Stimulated activated memory B cell treated with anti-CD40 and anti-IgM and Interleukin-4, amounts not matched to agents 10 μg/mL and 1 μg/mL and 100 μg/mL, for 72 hours (primary cell): Measurements from ENCODE around the gene CHFR.
"Not testable (repeated sequence)": the region's sequence is repeated elsewhere in the genome, so short reads cannot be mapped to it uniquely, and the experiment has no call there.

Source experiments
- ATAC-seq: fragments of 150-1000 bp; cut with Tn5 transposase; 2 replicates; pipeline ENCODE4 v1.10.0; 2021
- H3K27ac Mint-ChIP-seq: one replicate; pipeline ENCODE4 v1.8.0; 2022; ENCODE audit warnings: mild to moderate bottlenecking, mixed read lengths
- H3K27me3 Mint-ChIP-seq: one replicate; pipeline ENCODE4 v1.8.0; 2022; ENCODE audit warnings: mixed read lengths
- H3K36me3 Mint-ChIP-seq: one replicate; pipeline ENCODE4 v1.8.0; 2022; ENCODE audit warnings: mixed read lengths
- H3K4me1 Mint-ChIP-seq: one replicate; pipeline ENCODE4 v1.8.0; 2022; ENCODE audit warnings: mixed read lengths
- H3K4me3 Mint-ChIP-seq: one replicate; pipeline ENCODE4 v1.8.0; 2022; ENCODE audit warnings: mild to moderate bottlenecking, moderate library complexity, mixed read lengths
- H3K9me3 Mint-ChIP-seq: one replicate; pipeline ENCODE4 v1.8.0; 2022; ENCODE audit warnings: mixed read lengths

Gene CHFR

DNA sequence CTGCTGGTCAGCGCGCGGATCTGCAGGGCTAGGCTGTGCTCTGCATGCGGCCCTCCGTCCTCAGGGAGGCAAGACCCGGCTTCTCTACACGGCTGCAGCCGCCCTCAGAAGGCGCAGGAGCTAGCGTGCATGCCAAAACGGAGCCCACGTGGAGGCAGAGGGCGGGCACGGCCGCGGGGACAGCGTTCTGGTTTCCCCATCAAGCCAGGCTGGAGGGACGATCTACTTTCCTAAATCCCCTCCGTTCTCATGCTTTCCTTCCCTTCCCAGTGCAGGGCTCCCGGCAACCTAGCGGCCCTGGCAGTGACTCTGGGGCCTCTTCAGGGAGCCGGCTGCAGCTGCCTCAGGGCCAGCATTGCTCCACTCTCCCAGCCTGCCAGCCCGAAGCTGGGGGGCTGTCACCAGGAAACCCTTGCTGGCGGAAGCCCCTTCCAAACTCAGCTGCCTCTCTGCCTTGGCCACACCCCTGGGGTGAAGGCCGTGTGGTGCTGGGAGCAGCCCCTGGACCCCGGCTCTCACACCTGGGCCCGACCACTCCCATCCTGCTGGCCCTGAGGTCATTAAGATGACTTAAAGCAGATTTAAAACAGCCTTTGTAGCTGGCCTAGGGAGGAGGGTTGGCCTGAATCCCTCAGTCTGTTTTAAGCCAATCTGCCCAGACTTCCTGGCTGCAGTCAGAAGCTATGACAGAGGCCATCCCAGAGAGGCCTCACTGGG is 49.6 kb downstream of the CHFR start:
- H3K27ac Mint-ChIP-seq: no peak overlapping the region

DNA sequence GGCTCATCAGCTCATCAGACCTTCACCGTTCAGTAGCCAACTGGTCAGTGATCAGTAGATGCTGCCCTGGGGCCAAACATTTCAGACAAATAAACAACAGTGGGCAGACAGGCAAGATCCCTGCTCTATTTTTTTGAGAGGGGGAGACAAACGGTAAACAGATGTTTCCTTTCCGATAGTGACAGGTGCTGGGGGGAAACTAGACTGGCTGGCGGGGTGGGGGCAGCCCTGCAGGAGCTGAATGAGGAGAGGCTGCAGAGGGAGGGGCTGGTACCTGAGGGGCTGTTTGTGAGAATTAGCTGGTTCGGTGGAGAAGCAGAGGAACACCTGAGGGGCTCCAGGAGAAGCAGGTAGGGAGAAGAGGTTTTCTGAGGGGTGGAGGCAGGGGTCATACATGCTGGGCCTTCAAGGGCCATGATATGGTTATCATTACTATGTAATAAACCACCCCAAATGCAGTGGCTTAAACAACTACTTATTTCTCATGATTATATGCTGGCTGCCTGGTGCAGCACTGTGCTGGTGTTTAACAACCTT is 50.5 kb downstream of the CHFR start:
- no peaks in the 10 kb centered on the region for H3K4me1 Mint-ChIP-seq
- H3K27ac Mint-ChIP-seq: no peak overlapping the region
- no peaks in the 10 kb centered on the region for H3K27me3 Mint-ChIP-seq
- ATAC-seq: no peak
- peaks cover 72% of the 10 kb centered on the region for H3K36me3 Mint-ChIP-seq
- H3K4me3 Mint-ChIP-seq: no peak overlapping the region
- H3K9me3 Mint-ChIP-seq: peaks cover 3% of the 10 kb centered on the region

More for the DNA sequence above, 49.6 kb downstream of the CHFR start:
- Mint-ChIP-seq H3K9me3 (peaks cover 3% of the 10 kb centered on the region), H3K27me3 (no peaks in the 10 kb centered on the region), H3K4me3 (no peak overlapping the region), H3K36me3 (peaks cover 72% of the 10 kb centered on the region), H3K4me1 (no peaks in the 10 kb centered on the region)
- no peak for ATAC-seq

DNA sequence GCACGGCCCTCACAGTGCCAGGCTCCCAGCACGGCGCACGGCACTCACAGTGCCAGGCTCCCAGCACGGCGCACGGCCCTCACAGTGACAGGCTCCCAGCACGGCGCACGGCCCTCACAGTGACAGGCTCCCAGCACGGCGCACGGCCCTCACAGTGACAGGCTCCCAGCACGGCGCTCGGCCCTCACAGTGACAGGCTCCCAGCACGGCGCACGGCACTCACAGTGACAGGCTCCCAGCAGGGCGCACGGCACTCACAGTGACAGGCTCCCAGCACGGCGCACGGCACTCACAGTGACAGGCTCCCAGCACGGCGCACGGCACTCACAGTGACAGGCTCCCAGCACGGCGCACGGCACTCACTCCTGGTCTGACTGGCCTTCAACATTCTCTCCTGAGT is 51.2 kb downstream of the CHFR start:
- peaks cover 68% of the 10 kb centered on the region for H3K36me3 Mint-ChIP-seq
- ATAC-seq, H3K27me3 Mint-ChIP-seq, H3K9me3 Mint-ChIP-seq, H3K4me1 Mint-ChIP-seq, H3K27ac Mint-ChIP-seq, H3K4me3 Mint-ChIP-seq: not testable (repeated sequence)

DNA sequence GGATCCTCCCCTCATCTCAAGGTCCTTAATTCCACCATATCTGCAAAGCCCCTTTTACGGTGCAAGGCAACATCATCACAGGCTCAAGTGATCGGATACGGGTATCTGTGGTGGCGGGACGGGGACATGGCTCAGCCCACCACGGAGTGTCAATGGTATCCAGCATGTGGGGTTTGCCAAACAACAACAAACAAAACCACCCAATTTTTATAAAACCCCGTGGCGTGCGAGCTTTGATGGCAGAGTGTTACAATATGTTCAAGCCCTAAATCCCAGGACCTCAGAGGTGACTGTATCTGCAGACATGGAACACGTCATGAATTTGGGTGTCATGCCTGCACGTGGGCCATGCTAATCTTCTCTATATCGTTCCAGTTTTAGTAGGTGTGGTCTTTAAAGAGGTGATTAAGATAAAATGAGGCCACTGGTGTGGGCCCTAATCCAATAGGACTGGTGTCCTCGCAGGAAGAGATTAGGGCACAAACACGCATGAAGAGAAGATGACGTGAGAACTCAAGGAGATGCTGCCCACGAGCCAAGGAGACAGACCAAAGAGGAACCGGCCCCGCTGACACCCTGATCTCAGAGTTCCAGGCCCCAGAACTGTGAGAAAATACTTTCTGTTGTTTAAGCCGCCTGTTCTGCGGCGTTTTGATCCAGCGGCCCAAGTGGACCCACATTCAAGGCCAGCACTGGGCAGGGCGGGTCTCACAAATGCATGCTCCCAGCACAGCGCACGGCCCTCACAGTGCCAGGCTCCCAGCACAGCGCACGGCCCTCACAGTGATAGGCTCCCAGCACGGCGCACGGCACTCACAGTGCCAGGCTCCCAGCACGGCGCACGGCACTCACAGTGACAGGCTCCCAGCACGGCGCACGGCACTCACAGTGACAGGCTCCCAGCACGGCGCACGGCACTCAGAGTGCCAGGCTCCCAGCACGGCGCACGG is 52.1 kb downstream of the CHFR start:
- H3K4me3 Mint-ChIP-seq: no peak overlapping the region

DNA sequence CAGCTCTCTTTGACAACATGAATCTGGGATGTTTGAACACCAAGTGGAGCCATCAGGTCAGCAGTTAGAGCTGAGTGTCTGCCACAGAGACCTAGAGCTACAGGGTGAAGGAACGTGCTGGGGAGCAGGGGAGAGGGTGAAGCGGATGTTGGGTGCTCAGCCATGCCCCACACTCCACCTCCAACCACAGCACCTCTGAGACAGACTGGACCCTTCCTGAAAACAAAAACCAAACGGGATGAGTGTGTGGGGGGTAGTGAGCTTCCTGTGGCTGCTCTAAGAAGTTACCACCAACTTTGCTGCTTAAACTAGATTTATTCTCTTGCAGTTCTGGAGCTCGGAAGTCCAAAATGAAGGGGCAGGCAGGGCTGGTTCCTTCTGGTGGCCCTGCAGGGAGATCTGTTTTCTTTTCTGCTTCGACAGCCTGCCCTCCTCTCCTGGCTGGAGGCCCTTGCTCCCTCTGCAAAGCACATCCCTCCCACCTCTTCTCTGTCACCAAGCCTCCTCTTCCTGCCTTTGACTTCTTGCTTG is 53.2 kb downstream of the CHFR start:
- ATAC-seq: no peak
- H3K27me3 Mint-ChIP-seq: no peaks in the 10 kb centered on the region
- H3K9me3 Mint-ChIP-seq: no peaks in the 10 kb centered on the region
- H3K4me1 Mint-ChIP-seq: peaks cover 4% of the 10 kb centered on the region
- H3K36me3 Mint-ChIP-seq: peaks cover 51% of the 10 kb centered on the region
- peak overlapping the region; percentile 3 for H3K27ac Mint-ChIP-seq
- no peak overlapping the region for H3K4me3 Mint-ChIP-seq

More for the DNA sequence above, 52.1 kb downstream of the CHFR start:
- Mint-ChIP-seq H3K4me1 (no peaks in the 10 kb centered on the region), H3K27me3 (no peaks in the 10 kb centered on the region), H3K27ac (peak overlapping the region; percentile 3), H3K36me3 (peaks cover 62% of the 10 kb centered on the region), H3K9me3 (peaks cover 3% of the 10 kb centered on the region)
- no peak for ATAC-seq

DNA sequence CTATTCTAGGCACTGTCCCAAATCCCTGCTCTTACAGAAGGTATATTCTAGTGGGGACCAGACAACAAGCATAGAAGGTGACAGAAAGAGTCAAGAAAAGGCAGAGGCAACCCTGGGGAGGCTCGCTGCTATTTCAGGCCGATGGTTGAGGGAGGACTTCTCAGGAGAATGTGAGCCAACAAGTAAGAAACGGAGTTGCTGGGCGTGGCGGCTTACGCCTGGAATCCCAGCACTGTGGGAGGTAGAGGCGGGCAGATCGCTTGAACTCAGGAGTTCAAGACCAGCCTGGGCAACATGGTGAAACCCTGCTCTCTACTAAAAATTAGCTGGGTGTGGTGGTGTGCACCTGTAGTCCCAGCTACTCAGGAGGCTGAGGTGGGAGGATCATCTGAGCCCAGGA is 54.1 kb downstream of the CHFR start:
- Mint-ChIP-seq H3K4me3 (no peak overlapping the region), H3K36me3 (peaks cover 42% of the 10 kb centered on the region), H3K27ac (peak overlapping the region; percentile 3), H3K27me3 (no peaks in the 10 kb centered on the region), H3K9me3 (no peaks in the 10 kb centered on the region), H3K4me1 (peaks cover 6% of the 10 kb centered on the region)
- ATAC-seq: no peak

DNA sequence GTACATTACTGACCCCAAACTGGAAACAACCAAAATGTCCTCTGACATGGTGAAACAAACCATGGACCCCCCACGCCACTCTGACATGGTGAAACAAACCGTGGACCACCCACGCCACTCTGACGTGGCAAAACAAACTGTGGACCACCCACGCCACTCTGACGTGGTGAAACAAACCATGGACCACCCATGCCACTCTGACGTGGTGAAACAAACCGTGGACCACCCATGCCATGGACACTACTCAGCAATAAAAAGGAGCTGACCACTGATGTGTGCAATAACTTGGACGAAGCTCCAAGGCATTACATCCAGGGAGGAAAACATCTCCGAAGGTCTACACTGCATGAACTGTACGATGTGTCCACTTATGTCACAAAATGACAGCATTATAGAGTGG is 55.6 kb downstream of the CHFR start:
- Mint-ChIP-seq H3K9me3 (no peaks in the 10 kb centered on the region), H3K27me3 (no peaks in the 10 kb centered on the region), H3K4me3 (no peak overlapping the region), H3K27ac (no peak overlapping the region), H3K36me3 (peaks cover 46% of the 10 kb centered on the region), H3K4me1 (peaks cover 22% of the 10 kb centered on the region)
- no peak for ATAC-seq

DNA sequence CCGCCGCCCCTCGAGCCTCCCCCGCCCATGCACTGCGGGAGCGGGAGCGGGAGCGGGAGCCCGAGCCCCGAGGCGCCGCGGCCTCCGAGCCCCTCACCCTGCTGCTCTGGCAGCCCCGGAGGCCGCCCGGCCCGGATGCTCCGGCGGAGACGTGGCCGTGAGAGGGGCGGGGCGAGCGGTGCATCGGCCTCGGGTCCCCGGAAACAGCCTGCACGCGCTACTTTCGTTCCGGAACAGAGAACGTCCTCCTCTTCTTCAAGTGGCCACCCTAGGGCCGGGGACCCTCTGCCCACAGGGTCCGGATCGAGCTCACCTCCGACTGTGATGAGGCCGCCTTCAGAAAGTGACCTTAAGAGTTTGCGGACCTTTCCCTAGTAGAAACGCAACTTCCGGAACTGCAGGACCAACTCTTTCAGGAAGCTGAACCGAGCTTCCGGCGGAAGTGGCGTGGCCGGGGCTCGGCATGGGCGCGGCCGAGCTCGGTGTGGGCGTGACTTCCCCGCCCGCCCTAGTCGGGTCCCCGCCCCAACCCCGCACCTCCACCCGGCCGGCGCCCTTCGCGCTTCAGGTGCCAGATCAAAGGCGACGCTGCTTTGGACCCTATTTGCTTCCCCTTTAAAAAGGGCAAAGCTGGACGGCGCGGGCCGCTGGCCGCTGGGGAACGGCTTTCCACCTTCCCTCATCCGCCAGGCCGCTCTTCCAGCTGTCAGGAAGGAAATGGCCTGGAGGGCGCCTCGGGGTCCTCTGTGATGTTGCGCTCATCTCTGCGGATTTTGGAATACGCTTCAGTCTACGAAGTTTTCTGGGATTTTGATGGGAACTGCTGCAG is 58.5 kb downstream of the CHFR start, which contains the start of gene GOLGA3:
Gene GOLGA3 (minus strand): TSS at position 164 of the 829 bp plus-strand sequence. CDS start 6,741 bp downstream, outside the sequence.
- peak; percentile 98 for ATAC-seq
- Mint-ChIP-seq H3K9me3 (no peaks in the 10 kb centered on the region), H3K4me1 (peaks cover 50% of the 10 kb centered on the region), H3K36me3 (peaks cover 54% of the 10 kb centered on the region), H3K27ac (peak within 1 kb of the TSS; percentile 100), H3K4me3 (peak within 1 kb of the TSS; percentile 97), H3K27me3 (no peaks in the 10 kb centered on the region)

DNA sequence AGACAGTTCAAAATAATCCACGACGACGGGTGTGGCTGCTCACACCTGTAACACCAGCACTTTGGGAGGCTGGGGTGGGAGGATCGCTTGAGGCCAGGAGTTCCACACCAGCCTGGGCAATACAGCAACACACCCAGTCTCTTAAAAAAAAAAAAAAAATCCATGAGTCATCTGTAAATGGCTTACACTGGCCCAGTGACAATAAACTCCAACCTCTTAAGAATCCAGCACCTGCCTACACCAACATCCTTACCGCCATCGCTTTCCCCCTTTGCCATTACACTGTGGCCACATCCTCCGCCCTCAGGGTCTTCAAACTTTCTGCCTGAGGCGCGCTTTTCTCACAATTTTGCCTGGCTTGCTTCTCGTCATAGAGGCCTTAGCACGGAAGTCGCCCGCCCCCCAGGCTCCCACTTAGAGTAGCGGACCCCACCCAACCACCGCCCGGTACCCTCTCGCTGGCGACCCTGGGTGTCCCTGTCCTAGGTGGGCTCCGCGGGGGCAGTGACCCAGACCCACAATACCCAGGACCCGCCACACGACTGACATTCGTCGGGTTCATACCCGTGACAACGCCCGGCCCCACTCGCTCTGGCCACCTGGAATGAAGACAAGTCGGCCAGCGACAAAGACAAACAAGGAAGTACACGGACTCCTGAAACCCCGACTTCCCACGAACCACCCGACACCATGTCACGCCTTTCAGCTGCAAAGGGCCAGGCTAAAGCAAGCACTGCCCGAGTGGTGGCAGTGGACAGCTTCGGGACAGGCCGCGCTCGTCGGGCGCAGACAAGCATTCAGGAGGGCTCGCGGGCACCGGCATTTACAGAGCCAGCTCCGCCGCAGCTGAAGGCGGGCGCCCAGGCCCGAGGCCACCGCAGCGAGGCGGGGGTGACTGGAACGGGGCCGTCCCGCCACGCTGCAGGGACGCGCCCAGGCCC is 59.4 kb downstream of the CHFR start:
- Mint-ChIP-seq H3K27me3 (no peaks in the 10 kb centered on the region), H3K36me3 (peaks cover 45% of the 10 kb centered on the region), H3K9me3 (no peaks in the 10 kb centered on the region), H3K4me3 (peak overlapping the region; percentile 92), H3K27ac (peak overlapping the region; percentile 100), H3K4me1 (peaks cover 54% of the 10 kb centered on the region)
- ATAC-seq: peak; percentile 50

DNA sequence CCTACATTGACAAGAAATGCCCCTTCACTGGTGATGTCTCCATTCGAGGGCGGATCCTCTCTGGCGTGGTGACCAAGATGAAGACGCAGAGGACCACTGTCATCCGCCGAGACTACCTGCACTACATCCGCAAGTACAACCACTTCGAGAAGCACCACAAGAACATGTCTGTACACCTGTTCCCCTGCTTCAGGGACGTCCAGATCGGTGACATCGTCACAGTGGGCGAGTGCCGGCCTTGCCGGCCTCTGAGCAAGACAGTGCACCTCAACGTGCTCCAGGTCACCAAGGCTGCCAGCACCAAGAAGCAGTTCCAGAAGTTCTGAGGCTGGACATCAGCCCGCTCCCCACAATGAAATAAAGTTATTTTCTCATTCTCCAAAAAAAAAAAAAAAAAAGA is 61.5 kb downstream of the CHFR start:
- Mint-ChIP-seq H3K4me1 (peaks cover 54% of the 10 kb centered on the region), H3K36me3 (peaks cover 46% of the 10 kb centered on the region), H3K27ac (peak overlapping the region; percentile 49), H3K4me3 (no peak overlapping the region), H3K27me3 (no peaks in the 10 kb centered on the region), H3K9me3 (no peaks in the 10 kb centered on the region)
- no peak for ATAC-seq

DNA sequence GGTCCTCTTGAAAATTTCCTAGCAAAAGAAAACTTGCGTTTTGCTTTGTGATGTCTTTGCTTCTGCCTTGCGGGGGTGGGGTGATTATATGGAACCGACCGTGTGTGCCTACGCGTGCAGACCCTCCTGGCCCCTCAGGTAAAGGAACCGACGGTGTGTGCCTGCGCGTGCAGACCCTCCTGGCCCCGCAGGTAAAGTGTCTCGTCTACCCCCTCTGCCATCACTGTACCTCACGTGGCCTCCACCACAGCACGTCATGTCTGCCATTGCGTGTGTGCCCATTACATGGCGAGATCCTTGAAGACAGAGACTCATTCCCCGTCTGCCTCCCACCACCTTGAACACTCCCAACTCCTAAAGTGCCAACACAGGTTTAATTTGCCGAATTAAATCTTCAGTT is 62.3 kb downstream of the CHFR start:
- ATAC-seq: no peak
- Mint-ChIP-seq H3K27me3 (no peaks in the 10 kb centered on the region), H3K36me3 (peaks cover 51% of the 10 kb centered on the region), H3K9me3 (no peaks in the 10 kb centered on the region), H3K4me3 (no peak overlapping the region), H3K4me1 (peaks cover 62% of the 10 kb centered on the region), H3K27ac (peak overlapping the region; percentile 54)

DNA sequence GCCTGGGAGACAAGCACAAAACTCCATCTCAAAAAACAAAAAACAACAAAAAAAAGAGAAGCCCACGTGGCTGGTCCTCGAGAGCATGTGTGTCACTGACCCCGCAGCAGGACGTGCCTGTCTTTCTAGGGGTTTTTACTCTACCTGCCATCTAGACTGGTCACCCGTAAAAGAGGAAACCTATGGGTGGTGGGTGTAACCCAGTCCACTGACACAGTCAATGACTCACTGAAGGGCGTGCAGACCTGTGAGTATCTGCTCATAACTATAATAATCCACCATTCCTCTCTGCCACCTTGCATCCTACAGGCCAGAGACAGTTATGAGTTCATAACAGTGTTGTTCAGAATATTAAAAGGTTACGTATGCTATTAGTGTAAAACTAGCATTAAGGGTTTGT is 63.4 kb downstream of the CHFR start:
- no peaks in the 10 kb centered on the region for H3K27me3 Mint-ChIP-seq
- peak overlapping the region; percentile 54 for H3K27ac Mint-ChIP-seq
- ATAC-seq: no peak
- H3K9me3 Mint-ChIP-seq: no peaks in the 10 kb centered on the region
- peaks cover 51% of the 10 kb centered on the region for H3K36me3 Mint-ChIP-seq
- H3K4me1 Mint-ChIP-seq: peaks cover 66% of the 10 kb centered on the region
- no peak overlapping the region for H3K4me3 Mint-ChIP-seq

DNA sequence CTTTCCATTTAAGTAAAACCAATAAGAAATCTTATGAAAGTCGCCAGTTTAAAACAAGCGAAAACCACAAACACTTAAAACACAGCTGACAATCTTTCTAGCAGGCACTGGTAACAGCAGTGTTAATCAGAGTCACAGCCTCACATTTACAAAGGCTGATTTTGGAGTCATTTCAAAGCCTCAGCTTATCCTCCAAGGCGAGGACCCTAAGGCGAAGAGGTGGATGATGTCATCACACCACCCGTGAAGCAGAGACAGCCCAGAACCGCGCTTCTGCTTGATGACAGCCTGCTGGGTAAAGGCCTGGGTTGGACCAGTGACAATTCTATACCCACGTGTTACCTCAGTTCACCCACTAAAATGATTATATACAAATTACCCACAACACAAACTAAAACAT is 68.8 kb downstream of the CHFR start:
- Mint-ChIP-seq H3K4me1 (peaks cover 31% of the 10 kb centered on the region), H3K9me3 (no peaks in the 10 kb centered on the region), H3K36me3 (peaks cover 39% of the 10 kb centered on the region), H3K4me3 (no peak overlapping the region), H3K27me3 (no peaks in the 10 kb centered on the region), H3K27ac (peak overlapping the region; percentile 95)
- ATAC-seq: no peak

DNA sequence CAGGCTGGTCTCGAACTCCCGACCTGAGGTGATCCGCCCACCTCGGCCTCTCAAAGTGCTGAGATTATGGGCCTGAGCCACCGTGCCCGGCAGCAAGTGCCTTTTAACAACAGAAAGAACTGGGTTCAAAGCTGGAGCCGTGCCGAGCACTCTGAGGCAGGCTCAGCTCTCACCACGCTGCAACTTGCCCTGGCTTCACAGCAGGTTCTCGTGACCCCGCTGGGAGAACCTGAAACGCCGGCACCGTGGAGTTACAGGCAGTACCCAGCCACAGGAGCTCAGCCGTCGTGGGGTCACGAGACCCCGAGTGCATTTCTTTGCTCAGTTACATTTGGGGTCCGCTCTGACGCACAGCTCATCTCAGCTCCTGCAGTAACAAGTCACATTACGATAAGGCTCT is 73.2 kb downstream of the CHFR start:
- ATAC-seq: no peak
- peaks cover 22% of the 10 kb centered on the region for H3K4me1 Mint-ChIP-seq
- peaks cover 42% of the 10 kb centered on the region for H3K36me3 Mint-ChIP-seq
- H3K27ac Mint-ChIP-seq: no peak overlapping the region
- no peaks in the 10 kb centered on the region for H3K27me3 Mint-ChIP-seq
- H3K4me3 Mint-ChIP-seq: no peak overlapping the region
- no peaks in the 10 kb centered on the region for H3K9me3 Mint-ChIP-seq
